Effector CD4-positive, alpha-beta T cell (primary cell): ENCODE data around the gene SLC7A7.
"Not testable (repeated sequence)": the region's sequence is repeated elsewhere in the genome, so short reads cannot be mapped to it uniquely, and the experiment has no call there.

Experiments
- DNase-seq: peaks from one replicate; pipeline ENCODE4 v3.0.0-alpha.2; 2020

The SLC7A7 gene

DNA sequence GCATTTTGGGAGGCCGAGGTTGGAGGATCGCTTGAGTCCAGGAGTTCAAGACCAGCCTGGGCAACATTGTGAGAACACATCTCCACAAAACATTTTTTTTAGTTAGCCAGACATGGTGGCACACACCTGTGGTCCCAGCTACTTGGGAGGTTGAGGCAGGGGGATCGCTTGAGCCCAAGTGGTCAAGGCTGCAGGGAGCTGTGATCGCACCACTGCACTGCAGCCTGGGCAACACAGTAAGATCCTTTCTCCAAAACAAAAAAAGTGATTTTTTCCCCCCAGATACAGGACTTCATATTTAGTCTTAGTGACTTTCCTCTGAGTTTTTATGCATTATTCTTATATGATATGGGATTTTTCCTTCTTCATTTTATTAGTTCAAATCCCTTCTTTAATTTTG lies 28.6 kb downstream of the SLC7A7 start:
- no peak for DNase-seq

DNA sequence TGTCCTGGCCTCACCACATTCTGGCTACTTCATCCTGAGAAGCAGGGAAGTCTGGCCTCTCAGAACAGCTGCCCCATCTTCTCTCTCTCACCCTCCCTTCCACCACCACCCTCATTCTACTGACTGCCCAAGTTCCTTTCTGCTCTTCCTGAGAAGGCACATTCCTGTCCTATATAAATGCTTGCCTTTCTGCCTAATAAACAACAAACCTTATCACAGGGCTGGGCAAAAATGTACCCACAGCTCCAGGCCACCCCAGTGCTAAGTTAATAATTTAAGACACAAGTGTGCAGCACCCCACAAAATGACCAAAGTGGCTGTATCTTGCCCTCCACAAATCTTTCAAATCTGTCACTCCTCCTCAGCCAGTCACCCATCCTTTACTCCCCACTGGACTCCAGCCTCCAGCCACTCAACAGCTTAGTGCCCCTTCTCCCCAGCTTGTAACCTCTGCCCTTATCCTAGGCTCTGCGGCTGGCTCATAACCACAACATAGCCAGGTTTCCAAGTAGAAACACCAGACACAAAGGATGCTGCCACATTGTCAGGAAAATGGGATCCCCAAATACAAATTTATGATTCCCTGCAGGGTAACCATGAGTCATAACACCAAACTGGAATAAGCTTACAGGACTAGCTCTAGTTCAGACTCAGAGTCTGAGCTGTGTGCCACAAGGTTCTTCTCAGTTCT lies 33.8 kb downstream of the SLC7A7 start:
- no peak for DNase-seq

DNA sequence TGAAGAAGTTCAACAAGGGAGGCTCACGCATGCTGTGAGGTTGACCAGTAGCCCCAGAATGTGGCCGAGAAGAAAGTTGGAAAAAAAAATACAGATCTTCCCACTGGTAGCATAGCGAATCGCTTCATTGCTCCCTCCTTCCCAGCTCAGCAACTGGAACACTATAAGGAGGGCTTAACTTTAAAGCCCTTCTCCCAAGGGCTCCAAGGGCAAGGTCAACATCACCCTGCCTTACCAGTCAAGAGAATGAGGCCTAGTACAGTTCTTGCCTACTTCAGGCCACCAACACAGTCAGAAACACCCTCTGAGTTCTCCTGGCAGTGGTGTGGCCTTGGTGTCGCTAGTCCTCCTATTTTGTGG lies 34.3 kb downstream of the SLC7A7 start:
- DNase-seq: no peak

DNA sequence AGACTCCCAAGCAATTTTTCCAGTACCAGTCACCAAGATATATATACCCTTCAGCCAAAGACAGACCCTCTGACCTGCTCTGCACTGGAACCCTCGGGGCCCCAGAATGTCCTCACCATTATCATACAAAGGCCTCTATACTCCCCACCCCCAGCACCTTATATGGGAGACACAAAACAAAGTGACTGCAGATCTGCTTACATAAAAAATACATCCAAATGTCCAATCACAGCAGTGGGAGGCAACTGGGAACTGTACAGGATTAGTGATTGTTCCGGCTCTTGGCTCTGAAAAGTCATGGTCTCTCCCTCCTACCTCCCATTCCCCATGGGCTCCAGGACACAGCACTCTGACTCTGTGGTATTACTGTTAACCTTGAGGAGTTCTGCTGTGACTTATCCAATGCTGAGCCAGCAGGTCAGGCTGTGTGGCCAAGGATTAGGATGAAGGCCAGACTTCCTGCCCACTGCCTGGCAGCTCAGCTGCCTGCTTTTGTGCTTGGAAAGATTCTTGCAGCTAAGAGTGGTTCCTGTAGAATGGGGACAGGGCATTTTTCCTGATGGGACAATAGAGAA lies 35.0 kb downstream of the SLC7A7 start:
- no peak for DNase-seq

DNA sequence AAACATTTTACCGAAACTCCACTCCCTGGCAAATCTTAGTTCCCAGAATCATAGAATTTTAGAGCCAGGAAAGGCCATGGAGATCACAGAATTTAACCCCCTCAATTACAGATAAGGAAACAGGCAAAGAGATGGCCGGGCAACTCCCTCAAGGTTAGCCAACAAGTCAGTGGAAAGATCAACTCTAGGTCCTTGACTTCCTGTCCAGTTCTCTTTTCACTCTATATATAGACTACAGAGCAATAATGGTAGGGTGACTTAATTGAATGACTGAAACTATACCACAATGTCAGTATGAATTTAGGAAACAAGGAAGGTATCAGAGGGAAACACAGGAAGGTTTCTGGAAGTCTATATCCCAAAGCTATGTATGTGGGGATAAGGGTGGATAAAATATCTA lies 37.2 kb downstream of the SLC7A7 start:
- no peak for DNase-seq

DNA sequence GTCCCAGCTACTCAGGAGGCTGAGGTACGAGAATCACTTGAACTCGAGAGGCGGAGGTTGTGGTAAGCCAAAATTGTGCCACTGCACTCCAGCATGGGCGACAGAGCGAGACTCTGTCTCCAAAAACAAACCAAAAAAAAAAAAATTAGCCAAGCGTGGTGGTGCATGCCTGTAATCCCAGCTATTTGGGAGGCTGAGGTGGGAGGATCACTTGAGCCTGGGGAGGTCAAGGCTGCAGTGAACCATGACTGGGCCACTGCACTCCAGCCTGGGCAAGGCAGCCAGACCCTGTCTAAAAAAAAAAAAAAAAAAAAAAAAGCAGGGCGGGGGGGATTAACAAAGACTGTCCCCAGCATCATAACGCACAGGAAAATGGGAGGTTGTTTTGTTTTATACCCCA lies 38.4 kb downstream of the SLC7A7 start:
- DNase-seq: not testable (repeated sequence)

DNA sequence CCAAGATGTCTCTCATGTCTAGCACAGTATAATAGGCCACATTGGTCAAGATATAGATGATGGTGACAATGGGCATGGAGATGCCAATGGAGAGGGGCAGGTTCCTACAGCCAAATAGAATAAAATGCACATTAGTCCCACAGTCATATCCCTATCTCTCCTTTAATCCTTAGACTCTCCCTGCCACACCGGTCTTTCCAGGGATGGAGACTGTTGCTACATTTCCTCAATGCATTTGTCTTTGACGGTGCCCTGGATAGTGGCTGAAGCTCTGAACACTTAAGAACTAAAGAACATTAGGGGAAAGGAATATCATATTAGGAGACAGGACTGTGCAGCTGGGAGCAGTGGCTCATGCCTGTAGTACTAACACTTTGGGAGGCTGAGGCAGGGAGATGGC lies 39.0 kb downstream of the SLC7A7 start:
- no peak for DNase-seq

DNA sequence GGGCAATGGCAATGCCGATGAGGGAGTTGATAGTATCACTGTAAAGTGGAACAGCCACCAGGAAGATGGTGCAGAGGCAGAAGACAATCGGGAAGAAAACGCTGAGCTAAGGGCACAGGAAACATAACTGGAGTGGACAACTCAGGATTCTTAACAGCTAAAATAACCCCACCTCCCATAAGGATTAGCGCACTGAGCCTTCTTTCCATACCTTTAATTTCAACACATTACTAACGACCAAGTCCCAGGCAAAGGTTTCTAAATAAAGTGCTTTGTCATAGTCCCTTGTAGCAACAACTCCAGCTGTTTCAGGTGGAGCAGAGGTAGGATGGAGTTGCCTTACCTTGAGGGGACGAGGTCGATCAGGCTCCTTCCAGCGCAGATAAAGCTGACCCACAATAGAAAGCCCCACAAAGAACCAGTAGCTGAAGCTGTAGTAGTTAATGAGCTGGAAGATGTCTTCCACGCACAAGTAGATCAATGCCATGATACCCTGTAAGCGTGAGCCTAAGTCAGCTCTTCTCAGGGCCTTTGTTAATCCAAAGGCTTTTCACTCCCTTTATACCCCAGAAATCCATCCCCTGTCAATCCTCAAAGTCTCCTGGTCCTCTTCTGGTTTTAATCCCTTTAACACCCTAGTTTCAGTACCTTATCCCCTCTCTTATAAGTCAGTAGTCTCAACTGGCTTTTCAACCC lies 41.1 kb downstream of the SLC7A7 start:
- DNase-seq: no peak

DNA sequence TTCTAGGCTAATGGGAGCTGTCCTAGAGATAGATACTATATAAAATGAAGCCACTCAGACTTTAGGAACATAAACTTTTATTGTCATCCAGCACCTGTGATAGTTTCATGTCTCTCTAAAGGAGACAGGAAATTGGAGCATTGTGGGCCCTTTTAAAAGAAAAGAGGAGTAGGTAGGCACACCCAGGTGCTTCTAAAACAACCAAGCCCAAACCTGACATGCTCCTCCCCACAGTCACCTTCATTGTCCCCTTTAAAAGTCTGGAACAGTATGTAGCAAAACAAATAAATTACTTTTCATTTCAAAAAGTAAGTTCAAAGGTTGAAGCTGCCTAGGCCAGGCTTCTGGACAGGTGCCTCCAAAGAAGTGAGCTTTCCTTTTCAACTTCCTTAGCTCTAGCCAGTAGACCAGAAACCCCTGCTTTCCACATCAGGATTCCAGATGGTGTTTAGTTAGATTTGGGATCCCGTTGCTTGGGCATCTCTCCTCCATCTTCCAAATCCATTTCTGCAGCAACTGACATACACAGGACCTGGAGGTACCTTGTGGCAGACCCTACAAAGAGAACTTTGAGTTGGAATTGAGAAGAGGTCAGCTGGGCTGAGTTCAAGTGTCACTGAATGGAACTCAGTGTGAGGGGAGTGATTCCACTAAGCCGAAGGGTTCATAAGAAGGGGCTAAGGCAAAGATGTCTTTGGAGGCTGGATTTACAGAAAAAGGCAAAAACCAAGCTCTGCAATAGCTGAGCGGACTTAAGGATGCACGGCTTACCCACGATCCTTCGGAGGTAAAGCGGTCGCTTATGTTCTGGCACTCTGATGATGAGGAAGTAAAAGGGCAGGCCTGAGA lies 41.8 kb downstream of the SLC7A7 start:
- DNase-seq: no peak

DNA sequence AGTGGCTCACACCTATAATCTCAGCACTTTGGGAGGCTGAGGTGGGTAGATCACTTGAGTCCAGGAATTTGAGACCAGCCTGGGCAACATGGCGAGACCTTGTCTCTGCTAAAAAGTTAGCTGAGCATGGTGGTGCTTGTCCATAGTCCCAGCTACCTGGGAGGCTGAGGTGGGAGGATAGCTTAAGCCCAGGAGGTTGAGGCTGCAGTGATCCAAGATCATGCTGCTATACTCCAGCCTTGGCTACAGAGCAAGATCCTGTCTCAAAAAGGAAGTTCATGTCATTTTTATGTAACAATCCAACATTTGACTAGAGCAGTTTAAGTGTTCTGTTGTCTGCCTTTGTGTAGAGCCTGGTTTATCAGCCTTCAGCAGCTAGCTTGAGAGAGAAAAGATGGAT lies 42.5 kb downstream of the SLC7A7 start:
- no peak for DNase-seq

DNA sequence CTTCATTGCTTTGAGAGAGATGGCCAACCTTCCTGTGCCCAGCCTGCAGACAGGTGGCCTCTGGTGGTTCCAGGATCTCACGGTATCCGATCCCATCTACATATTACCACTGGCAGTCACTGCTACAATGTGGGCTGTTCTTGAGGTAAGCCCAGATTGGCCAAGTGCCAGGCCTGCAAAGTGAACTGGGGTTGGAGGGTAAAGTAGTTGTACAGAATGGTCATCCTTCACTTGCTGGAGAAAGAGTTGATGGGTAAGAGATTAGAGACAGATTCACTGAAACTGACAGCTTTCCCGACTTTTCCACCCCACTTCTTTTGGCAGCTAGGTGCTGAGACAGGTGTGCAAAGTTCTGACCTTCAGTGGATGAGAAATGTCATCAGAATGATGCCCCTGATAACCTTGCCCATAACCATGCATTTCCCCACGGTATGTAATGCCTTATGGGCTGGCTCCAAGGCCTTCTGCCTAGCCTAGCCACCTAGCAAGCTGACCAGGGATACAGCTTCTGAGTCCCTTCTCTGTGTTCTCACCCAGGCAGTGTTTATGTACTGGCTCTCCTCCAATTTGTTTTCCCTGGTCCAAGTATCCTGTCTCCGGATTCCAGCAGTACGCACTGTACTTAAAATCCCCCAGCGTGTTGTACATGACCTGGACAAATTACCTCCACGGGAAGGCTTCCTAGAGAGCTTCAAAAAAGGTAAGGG lies 44.6 kb downstream of the SLC7A7 start:
- DNase-seq: no peak

DNA sequence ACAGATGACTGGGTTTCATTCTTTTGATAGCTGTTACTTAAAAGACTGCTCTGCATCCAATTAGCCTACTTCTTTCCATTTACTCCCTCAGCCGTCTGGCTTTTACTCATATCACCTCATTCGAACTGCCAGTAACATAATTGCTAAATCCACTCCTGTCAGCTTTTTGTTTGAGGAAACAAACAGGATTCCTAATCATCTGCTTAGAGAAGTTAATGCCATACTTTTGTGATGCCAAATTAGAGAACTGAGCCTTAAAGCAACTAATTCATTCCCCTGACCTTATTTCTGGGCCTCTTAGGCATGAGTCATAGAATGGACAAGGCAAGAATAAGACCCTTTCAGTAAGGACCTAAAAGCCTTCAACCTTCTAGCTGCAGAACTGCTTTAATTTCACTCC lies 45.9 kb downstream of the SLC7A7 start:
- DNase-seq: no peak

DNA sequence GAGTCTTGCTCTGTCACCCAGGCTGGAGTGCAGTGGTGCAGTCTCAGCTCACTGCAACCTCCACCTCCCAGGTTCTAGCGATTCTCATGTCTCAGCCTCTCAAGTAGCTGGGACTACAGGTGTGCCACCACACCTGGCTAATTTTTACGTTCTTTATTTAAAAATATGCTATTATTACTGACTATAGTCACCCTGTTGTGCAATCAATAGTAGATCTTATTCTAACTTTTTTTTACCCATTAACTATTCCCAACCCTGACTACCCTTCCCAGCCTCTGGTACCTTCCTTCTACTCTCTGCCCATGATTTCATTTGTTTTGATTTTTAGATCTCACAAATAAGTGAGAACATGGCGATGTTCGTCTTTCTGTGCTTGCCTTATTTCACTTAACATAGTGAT lies 46.3 kb downstream of the SLC7A7 start:
- no peak for DNase-seq

DNA sequence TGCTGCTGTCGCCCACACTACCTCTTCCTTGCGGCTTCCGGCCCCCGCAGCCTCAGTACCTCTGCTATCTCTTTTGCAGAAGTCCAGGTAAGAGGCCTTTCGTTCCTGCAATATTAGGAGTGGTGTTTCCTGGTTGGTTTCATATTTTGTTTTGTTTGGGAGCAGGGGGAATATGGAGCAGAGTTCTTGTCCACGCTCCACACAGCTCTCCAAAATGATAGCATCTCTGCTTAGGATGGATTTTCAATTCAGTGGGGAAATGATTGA lies 48.0 kb downstream of the SLC7A7 start:
- DNase-seq: no peak

DNA sequence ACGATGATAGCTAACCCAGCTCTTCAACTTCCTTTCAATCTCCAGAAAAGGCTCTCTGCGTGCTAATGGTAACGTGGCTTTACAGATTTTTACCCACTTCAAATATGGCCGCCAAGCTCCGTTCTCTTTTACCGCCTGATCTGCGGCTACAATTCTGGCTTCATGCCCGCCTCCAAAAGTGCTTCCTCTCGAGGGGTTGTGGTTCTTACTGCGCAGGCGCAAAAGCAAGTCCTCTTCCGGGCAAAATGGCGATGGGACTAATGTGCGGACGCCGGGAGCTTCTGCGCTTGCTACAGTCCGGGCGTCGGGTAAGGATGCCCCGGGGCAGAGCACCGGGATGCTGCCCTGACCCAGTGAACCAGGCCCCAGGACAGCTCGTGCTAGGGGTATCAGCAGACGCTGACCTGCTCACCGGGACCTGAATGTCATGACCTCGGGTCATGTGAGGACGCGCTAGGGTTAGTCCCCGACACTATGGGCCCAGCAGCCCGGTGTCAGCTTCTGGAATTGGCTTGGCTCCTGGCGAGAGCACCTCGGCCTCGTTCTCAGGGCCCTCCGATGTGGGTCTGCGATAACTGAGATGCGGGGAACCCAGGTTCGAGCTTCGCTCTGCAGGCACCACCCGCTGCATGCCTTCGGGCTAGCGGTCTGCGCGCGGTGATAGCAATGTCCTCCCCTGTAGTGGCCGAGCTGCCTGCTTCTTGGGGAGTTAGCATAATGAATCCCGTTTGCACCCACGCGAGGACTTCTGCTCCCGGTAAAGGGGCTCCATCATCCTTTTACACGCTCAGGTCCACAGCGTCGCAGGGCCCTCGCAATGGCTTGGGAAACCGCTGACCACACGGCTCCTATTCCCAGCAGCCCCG lies 48.5 kb downstream of the SLC7A7 start, which contains the start of gene OXA1L:
TSS of gene OXA1L (plus strand) at position 232 of the 866 bp plus-strand sequence. CDS start at position 246, 14 bp downstream.
- peak; percentile 95 for DNase-seq

DNA sequence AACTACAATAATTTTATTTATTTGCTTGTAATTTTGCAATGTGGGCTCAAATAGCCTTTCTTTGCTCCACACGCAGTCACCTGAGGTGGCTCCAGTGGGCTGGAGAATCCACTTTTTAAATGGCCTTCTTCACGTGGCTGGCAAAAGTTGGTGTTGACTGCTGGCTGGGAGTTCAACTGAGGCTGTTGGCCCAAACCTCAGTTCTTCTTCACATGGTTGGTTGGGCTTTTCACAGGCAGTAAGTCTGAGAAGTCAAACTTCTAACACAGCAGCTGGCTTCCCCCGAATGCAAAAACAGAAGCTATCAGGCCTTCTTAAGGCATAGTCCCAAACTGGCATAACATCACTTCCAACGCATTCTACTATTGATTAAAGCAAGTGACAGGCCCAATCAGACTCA lies 50.9 kb downstream of the SLC7A7 start:
- no peak for DNase-seq

DNA sequence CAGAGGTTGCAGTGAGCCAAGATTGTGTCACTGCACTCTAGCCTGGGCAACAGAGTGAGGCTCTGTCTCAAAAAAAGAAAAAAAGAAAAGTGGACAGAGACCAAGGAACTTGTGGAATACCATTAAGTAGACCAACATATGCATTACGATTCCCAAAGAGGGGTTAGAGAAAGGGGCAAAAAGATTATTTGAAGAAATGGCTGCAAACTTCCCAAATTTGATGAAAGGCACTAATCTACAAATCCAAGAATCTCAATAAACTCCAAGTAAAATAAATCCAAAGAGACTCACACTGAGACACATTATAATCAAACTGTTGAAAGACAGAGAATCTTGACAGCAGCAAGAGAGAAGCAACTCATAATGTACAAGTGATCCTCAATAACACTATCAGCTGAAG lies 53.5 kb downstream of the SLC7A7 start:
- DNase-seq: no peak

DNA sequence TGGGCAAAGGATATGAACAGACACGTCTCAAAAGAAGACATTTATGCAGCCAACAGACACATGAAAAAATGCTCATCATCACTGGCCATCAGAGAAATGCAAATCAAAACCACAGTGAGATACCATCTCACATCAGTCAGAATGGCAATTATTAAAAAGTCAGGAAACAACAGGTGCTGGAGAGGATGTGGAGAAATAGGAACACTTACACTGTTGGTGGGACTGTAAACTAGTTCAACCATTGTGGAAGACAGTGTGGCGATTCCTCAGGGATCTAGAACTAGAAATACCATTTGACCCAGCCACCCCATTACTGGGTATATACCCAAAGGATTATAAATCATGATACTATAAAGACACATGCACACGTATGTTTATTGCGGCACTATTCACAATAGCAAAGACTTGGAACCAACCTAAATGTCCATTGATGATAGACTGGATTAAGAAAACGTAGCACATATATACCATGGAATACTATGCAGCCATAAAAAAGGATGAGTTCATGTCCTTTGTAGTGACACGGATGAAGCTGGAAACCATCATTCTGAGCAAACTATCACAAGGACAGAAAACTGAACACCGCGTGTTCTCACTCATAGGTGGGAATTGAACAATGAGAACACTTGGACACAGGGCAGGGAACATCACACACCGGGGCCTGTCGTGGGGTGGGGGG lies 57.1 kb downstream of the SLC7A7 start:
- not testable (repeated sequence) for DNase-seq

DNA sequence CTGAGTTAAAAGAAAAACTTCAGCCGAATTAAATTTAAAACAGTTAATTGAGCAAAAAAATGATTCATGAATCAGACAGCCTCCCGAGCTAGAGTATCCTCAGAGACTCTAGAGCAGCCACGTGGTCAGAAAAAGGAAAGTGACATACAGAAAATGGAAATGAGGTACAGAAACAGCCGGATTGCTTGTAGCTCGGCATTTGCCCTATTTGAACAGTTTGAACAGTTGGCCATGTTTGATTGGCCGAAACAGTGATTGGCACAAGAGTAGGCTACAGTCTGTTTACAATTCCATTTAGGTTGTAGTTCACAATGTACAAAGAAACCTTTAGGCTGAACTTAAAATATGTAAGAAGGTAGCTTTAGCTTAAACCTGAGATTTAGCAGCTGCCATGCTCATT lies 61.6 kb downstream of the SLC7A7 start:
- DNase-seq: no peak

DNA sequence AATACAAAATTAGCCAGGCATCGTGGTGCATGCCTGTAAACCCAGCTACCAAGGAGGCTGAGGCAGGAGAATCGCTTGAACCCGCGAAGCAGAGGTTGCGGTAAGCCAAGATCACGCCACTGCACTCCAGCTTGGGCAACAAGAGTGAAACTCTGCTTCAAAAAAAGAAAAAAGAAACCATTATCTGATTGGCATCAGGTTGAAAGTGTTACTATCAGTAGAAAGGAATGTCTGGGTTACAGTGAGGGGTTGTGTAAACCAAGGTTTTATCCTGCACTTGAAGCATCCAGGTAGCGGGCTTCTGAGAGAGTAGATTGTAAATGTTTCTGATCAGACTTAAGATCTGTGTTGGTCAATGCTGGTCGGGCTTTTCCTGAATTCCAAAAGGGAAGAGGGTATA lies 62.8 kb downstream of the SLC7A7 start:
- DNase-seq: no peak

DNA sequence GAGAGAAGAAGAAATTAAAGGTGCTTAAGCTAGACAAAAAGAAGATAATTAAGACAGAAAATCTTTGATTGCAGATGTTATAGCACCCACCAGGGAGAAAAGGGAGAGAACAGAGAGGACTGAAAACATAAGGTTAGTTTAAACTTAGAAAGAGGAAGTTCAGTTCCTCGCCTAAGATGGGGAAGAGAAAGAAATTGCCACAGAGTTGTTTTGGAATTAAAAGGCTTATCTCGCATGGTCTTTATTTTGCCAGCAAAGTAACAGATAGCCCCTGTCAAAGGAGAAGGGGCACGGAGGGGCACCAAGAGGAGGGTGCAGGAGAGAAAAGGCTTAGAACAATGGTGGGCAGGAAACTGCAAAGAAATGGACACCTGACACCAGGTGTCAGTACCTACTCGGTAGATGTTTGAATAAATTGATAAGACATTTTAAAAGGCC lies 66.6 kb downstream of the SLC7A7 start:
- DNase-seq: no peak
